Lower lobe of right lung (tissue), 2 donors: ENCODE data around the gene ZBTB9. TPM values are rescaled to one million over a fixed set of nuclear protein-coding genes. Genes with fewer than 3 reads are reported as not detected.

Source experiments
- ATAC-seq, 2 donors: fragments of 200-7000 bp; cut with Tn5 transposase; one replicate each; pipeline ENCODE4 v1.9.1; 2020 to 2022; ENCODE audit warnings: mild to moderate bottlenecking in 2 of 2, moderate library complexity in 2 of 2
- DNase-seq: peaks from one replicate; pipeline ENCODE4 v3.0.0-alpha.2; 2020
- H3K27ac ChIP-seq: fragments of 200-600 bp; one replicate; pipeline ENCODE4 v1.8.0; 2022
- H3K27me3 ChIP-seq: fragments of 200-600 bp; one replicate; pipeline ENCODE4 v1.8.0; 2022; ENCODE audit warnings: low read depth
- H3K36me3 ChIP-seq: fragments of 200-600 bp; one replicate; pipeline ENCODE4 v1.8.0; 2022; ENCODE audit warnings: mild to moderate bottlenecking
- H3K4me1 ChIP-seq: fragments of 200-600 bp; one replicate; pipeline ENCODE4 v1.8.0; 2022
- H3K4me3 ChIP-seq: fragments of 200-600 bp; one replicate; pipeline ENCODE4 v1.8.0; 2022; ENCODE audit warnings: mild to moderate bottlenecking
- H3K9me3 ChIP-seq: fragments of 200-600 bp; one replicate; pipeline ENCODE4 v1.8.0; 2022
- intact Hi-C: fragments of 100-400 bp; cut with DNase I; formaldehyde crosslinking; loops from one replicate; pipeline ENCODE4 v1.11.0; 2022
- total RNA-seq: library from RNA; stranded (reverse); fragmentation: NEBNext Ultra II Directional; extraction: Animal tissue kit (Norgen Biotek cat#: 25700); gene quantifications from one replicate; pipeline ENCODE4 v1.2.1, GENCODE V29; 2021
- TF ChIP-seq, protein P1 (sequence below): fragments of 200-600 bp; IDR thresholded peaks from one replicate; pipeline ENCODE4 v1.8.0; 2022; ENCODE audit warnings: antibody characterized with exemption, mild to moderate bottlenecking
- donor health status: DM: no; HTN: yes; CAD: no; lungs with severe emphysema.

ZBTB9 gene
- total RNA-seq, 1 donor from 2014 or later = 9.5 TPM

DNA sequence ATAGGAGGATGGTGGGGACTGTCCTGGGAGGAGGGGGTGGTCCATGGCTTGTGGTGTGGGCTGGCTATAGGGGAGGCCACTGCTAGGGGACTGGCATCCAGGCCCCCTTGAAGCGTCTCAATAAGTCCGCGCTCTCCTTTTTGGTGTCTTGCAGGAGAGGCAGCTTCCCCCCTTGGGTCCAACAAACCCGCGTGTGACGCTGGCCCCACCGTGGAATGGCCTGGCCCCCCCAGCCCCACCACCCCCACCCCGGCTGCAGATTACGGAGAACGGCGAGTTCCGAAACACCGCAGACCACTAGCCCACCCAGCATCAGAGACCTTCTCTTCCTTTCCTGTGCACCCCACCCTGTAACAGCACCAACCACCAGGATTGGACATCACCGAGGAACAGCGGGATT lies 2.8 kb upstream of the ZBTB9 start:
- no peak for DNase-seq
- Histone ChIP-seq H3K36me3 (peaks cover 26% of the 10 kb centered on the region), H3K27ac (no peak overlapping the region), H3K27me3 (no peaks in the 10 kb centered on the region), H3K4me3 (no peak overlapping the region), H3K9me3 (no peaks in the 10 kb centered on the region), H3K4me1 (peaks cover 28% of the 10 kb centered on the region)
- intact Hi-C loops = no loop called here
- TF ChIP-seq, protein P1, sequence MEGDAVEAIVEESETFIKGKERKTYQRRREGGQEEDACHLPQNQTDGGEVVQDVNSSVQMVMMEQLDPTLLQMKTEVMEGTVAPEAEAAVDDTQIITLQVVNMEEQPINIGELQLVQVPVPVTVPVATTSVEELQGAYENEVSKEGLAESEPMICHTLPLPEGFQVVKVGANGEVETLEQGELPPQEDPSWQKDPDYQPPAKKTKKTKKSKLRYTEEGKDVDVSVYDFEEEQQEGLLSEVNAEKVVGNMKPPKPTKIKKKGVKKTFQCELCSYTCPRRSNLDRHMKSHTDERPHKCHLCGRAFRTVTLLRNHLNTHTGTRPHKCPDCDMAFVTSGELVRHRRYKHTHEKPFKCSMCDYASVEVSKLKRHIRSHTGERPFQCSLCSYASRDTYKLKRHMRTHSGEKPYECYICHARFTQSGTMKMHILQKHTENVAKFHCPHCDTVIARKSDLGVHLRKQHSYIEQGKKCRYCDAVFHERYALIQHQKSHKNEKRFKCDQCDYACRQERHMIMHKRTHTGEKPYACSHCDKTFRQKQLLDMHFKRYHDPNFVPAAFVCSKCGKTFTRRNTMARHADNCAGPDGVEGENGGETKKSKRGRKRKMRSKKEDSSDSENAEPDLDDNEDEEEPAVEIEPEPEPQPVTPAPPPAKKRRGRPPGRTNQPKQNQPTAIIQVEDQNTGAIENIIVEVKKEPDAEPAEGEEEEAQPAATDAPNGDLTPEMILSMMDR = no peak
- ATAC-seq = no peak

DNA sequence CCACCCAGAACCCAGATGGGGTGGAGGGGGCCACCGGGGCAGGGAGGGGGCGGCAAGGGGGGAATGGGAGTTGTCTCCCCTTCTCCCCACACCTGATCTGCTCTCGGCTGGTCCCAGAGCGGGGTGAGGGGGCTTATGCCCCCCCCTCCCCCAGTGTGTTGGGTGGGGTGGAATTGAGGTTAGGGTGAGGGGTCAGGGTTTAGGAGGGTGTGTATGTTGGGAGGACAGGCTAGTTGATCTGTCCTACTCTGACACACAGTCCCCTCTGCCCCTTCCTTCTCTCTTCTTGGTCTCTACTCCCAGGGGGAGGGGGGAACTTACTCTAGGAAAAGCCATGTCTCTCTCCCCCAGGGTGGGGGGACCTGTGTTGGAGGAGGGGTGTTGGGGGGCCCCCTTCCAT lies 1.9 kb upstream of the ZBTB9 start:
- ATAC-seq = no peak
- Histone ChIP-seq H3K4me1 (peaks cover 28% of the 10 kb centered on the region), H3K27me3 (no peaks in the 10 kb centered on the region), H3K27ac (no peak overlapping the region), H3K4me3 (no peak overlapping the region), H3K36me3 (peaks cover 28% of the 10 kb centered on the region), H3K9me3 (no peaks in the 10 kb centered on the region)
- intact Hi-C loops = no loop called here
- TF ChIP-seq, protein P1 = no peak
- DNase-seq = no peak

DNA sequence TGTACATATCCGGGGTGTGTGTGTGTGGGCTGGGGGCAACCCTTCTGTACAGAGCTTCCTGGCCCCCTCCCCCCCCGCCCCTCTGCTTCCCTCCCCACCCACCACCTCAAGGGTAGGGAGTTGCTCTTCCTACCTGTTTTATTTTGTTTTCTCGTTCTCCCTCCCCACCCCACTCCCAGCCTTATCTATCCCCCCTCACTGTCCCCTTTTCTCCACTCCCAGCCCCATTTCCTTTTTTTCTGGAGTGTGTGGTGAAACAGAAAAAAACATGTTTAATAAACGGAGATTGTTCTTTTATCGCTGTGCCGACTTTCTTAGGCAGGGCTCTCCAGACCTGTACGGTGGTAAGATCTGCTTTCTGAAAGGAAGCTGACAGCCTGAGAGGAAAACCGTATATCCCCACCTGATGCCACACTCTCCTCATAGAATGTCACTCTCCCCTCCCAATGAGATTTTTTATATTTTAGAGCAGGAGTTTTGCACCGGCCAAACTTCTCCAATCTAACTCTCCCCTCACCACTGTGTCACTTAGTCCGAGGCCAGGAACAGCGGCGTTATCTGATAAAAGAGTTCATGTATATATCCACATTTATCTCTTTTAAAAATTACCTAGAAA lies 875 bp upstream of the ZBTB9 start:
- peaks cover 28% of the 10 kb centered on the region for H3K4me1 ChIP-seq
- H3K36me3 ChIP-seq = peaks cover 21% of the 10 kb centered on the region
- peak overlapping the region; percentile 83 for H3K27ac ChIP-seq
- intact Hi-C loops = no loop called here
- no peaks in the 10 kb centered on the region for H3K27me3 ChIP-seq
- H3K4me3 ChIP-seq = peak overlapping the region; percentile 92
- ATAC-seq (no peak), DNase-seq (no peak)
- TF ChIP-seq, protein P1 = no peak
- H3K9me3 ChIP-seq = no peaks in the 10 kb centered on the region

DNA sequence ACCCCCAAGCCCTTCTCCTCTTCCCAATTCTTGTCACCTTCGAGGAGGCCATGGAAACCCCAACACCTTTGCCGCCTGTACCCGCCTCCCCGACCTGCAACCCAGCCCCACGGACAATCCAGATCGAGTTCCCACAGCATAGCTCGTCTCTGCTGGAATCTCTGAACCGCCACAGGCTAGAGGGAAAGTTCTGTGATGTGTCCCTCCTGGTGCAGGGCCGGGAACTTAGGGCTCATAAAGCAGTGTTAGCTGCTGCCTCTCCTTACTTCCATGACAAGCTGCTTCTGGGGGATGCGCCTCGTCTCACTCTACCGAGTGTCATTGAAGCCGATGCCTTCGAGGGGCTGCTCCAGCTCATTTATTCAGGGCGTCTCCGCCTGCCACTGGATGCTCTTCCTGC lies 675 bp downstream of the ZBTB9 start:
- intact Hi-C loops = no loop called here
- peaks cover 21% of the 10 kb centered on the region for H3K4me1 ChIP-seq
- H3K36me3 ChIP-seq = peaks cover 21% of the 10 kb centered on the region
- H3K9me3 ChIP-seq = no peaks in the 10 kb centered on the region
- TF ChIP-seq, protein P1 = no peak
- DNase-seq (no peak), ATAC-seq (no peak)
- H3K27ac ChIP-seq = peak overlapping the region; percentile 83
- peak overlapping the region; percentile 92 for H3K4me3 ChIP-seq
- H3K27me3 ChIP-seq = no peaks in the 10 kb centered on the region

DNA sequence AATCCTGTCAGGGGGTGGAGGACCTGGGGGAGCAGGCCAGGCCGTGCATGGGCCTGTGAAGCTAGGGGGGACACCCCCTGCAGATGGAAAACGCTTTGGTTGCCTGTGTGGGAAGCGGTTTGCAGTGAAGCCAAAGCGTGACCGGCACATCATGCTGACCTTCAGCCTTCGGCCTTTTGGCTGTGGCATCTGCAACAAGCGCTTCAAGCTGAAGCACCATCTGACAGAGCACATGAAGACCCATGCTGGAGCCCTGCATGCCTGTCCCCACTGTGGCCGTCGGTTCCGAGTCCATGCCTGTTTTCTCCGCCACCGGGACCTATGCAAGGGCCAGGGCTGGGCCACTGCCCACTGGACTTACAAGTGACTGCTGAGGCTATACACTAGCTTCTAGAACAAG lies 1.8 kb downstream of the ZBTB9 start:
- DNase-seq = no peak
- Histone ChIP-seq H3K27ac (no peak overlapping the region), H3K27me3 (no peaks in the 10 kb centered on the region), H3K9me3 (no peaks in the 10 kb centered on the region), H3K4me1 (peaks cover 19% of the 10 kb centered on the region), H3K4me3 (no peak overlapping the region), H3K36me3 (peaks cover 21% of the 10 kb centered on the region)
- ATAC-seq = no peak
- TF ChIP-seq, protein P1 = no peak
- intact Hi-C loops = no loop called here

DNA sequence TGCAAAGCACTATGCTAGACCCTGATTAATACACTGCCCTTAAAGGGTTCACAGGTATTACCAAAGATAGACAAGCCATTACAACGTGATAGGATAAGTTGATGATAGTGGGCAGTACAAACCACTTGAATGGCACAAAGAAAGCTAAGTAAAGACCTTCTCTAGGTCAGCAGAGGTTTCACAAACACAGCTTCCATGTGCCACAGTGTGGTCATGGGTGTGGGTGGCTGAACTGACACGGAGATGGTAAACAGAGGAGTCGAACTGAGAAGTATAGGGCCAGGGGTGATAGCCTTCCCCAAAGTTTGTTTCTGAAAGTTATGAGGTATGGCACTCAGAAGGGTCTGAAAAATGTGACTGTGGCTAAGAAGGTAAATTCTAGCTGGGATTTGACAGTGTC lies 4.3 kb downstream of the ZBTB9 start:
- TF ChIP-seq, protein P1 = no peak
- H3K36me3 ChIP-seq = peaks cover 21% of the 10 kb centered on the region
- DNase-seq = no peak
- intact Hi-C loops = no loop called here
- ATAC-seq = no peak
- no peaks in the 10 kb centered on the region for H3K27me3 ChIP-seq
- peaks cover 9% of the 10 kb centered on the region for H3K4me1 ChIP-seq
- H3K4me3 ChIP-seq = no peak overlapping the region
- H3K27ac ChIP-seq = no peak overlapping the region
- no peaks in the 10 kb centered on the region for H3K9me3 ChIP-seq
